ENCODE data around the gene CPNE5.
A peak's percentile ranks its signal among the peaks of the same experiment; 100 is the strongest.

The CPNE5 gene

DNA sequence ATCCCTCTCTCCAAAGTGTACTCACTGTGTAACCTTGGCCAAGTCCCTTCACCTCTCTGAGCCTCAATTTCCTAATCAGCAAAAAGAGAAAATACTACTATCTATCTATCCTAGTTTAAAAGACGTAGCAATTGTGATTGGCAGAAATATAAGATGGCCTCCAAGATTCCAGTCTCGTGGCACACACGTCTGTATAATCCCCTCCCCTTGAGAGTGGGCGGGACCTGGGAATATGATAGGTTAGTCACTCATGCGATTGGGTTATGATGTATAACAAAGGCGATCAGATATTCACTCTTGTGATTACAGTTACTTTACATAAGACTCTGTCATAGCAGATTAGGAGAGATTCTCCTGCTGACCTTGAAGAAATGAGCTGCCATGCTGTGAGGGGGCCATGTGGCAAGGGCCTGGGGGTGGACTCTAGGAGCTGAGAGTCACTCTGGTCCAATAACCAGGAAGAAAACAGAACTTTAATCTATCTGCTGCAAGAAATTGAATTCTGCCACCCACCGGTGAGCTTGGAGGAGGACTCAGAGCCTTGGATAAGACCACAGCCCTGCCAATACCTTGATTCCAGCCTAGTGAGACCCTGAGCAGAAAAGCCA lies 6.0 kb downstream of the CPNE5 start:
- no peak for DNase-seq

DNA sequence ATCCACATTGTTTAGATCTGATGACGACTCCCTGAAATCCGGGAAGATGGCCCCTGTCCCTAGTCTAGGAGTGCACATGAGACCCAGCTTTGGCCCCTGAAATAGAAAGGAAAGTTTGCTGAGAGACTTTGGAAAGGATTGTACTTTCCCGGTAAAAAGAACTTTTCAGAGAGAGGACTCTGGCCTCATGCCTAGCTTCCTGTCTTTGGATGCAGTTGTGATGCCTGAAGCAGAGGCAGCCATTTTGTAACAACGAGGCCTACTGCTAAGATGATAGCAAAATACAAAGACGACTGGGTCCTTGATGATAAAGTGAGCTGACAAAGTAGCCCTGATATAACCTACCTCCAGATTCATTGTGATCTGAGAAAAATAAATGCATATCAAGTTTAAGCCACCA lies 6.9 kb downstream of the CPNE5 start:
- DNase-seq = no peak

GRCh38 chr6:36830577-36830976 lies 8.7 kb downstream of the CPNE5 start:
- DNase-seq = no peak

DNA sequence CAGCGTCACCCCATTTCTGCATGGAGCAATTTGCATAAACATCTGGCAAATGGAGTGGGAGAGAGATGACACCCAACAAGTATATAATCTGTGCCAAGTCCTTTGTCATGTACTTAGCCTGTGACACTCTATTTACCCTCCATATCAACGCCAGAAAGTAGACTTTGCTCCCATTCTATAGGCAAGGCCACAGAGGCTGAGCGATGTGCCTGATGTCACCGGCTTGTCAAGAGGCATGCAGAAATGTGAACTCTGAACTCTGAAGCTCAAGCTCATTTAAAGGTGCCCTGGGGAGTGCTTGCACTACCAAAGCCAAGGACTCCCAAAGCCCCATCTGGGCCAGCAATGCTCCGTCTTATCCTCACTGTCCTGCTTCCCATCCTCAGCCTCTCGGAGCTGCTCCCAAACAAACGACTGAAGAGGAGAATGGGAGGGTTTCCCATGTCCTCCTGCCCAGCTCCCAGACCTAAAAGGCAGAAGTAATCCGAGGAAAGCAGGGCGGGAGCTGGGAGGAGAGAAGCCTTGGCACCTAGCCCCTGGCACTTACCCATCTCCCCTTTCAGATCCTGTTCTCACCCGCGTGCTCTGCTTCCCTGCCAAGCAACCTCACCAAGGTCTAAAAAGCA lies 9.2 kb downstream of the CPNE5 start:
- no peak for DNase-seq

DNA sequence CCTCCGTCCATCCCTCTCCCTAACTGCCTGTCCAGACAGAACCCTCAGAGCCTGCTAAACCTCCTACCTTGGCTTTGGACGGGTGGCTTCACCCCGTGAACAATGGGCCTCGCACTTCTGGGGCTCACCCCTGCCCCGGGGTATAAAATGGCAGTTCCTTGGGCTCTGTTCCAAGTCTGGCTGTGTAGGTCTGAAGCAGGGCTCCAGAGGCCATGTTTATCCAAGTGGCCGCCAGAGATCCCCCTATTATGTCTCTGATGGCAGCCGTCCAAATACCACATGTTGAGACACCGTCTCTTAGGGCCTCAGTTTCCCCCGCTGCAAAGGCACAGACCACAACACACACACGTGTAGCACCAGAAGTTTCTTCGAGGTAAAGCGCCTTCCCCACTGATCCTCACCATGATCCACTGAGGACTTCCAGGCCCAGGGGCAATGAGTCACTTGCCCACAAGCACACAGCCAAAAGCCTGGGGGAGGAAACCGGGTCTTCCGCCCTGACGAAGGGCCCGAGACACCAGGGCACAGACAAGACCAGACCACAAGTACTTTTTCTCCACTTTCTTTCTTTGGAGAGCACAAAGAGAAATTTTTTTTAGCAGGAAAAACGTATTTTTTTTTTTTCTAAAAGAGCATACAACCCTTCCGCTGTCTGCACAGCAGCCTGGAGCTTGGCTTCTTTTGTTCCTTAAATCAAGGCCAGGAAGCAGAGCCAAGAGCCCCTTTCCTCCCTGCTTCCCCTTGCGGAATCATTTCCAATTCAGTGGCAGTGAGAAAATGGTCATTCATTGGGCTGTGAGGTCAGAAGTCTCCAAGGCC lies 11.8 kb downstream of the CPNE5 start:
- peak; percentile 75 for DNase-seq

DNA sequence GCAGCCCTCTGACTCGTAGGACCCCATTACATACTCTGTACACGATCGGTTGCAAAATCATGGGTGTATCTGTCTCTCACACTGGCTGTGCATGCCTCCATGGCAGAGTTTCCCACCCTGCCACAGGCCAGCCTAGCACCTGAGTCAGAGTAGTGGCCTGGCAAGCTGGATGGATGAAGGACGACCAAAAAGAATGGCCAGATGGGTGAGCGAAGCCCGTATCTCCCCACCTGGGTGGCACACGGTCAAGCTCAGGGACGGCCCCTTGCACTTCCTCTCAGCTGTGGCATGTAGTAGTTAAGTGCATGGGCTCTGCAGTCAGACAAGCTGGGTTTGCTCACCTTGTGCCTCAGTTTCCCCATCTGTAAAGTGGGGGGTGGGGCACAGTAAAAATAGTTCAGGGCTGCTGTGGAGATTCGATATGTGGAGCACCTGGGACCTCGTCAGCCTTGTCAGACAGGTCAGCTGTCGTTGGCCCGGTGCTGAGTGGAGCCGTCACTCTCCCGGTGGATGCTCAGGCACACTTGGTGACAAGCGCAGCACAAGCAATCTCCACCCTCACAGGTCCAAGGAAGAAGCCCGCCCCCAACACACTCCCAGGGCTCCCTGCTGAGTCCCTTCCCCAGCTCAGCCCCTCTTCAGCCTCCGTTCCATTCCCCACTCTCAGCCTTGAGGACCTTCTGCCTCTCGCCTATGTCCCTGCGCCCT lies 12.6 kb downstream of the CPNE5 start:
- DNase-seq = no peak

- DNase-seq = no peak
Observed at GRCh38 chr6:36825994-36826393, 13.2 kb downstream of the CPNE5 start.

DNA sequence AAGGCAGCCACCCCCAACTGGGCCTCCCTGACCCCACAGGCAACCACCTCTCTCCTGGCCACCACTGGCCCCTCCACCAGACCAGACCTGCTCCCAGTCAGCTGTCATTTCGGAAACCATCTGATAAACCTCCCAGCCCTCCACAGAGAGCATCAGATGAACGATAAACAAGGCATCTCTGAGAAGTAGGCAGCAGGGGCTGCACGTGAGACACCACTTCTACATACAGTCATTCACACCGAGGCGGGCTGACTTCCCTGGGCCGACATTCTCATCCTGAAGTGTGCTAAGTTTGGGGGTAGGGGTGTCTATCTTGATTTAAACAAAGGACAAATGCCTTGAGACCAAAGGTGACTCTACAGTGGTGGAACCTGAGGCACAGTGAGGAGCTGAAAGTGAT lies 13.8 kb downstream of the CPNE5 start:
- no peak for DNase-seq

- DNase-seq = no peak
Observed at GRCh38 chr6:36824253-36824652, 15.0 kb downstream of the CPNE5 start.

GRCh38 chr6:36823421-36824096 lies 15.7 kb downstream of the CPNE5 start:
- no peak for DNase-seq

GRCh38 chr6:36822506-36823269 lies 16.6 kb downstream of the CPNE5 start:
- DNase-seq = no peak

DNA sequence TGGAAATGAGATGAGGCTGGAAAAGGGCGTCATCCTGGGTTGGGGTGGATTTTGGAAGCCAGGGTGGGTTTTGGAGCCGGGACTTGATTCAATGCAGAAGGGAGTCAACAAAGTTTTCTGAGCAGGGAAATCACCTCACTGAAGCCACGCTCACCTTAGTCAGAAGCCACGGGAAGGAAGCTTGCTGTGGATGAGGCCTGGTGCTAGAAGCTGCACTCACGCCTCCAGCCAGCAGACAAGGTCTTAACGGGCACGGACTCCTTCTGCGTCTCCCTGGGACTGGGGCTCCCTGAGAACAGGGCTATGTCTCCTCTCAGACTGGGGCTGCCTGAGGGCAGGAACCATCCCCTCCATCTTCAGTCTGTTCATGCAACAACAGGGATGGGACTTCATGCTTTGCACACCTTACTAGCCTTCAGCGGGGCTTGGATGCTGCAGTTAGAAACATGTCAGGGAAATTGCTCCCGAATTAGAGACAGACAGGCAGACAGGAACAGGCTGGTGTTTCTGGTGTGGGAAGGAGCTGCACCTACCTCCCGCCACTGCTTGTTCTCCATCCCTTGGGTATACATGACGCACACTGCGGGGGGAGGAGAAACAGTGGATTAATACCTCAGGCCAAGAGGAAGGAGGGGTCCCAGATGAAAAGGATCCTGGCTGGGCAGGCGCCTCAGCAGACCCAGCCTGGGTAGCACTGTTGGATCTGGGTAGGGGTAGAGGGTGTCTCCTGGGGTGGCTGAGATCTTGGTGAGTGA lies 17.5 kb downstream of the CPNE5 start:
- DNase-seq = no peak

DNA sequence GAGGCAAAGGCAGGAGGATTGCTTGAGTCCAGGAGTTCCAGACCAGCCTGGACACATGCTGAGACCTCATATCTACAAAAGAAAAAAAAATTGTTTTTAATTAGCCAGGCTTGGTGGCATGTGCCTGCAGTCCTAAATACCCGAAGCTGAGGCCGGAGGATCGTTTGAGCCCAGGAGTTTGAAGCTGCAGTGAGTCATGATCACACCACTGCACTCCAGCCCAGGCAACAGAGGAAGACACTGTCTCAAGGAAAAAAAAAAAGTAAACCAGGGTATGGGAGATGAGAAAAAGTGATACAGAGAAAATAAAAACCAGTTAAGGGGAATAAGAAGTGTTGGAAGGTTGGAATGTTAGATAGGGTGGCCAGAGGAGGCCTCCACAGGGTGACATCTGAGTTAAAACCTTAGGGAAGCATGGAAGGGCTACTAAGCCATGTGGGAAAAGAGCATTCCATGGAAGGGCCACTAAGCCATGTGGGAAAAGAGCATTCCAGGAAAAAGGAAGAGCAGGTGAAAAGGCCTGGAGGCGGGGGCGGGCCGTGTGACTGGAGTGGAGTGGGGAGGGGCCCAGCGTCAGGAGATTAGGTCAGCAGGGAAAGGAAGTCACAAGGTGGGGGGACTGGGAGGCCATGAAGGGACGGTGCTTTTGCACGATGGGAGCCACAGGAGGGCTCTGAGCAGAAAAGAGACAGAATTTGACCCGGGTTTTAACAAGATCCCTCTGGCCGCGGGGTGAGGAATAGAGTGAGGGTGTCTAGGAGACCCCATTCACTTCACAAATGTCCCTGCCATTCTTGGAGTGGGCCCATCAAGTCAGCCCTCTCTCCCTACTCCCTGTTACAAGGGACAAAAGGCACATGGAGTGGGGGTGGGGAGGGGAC lies 18.3 kb downstream of the CPNE5 start:
- peak; percentile 45 for DNase-seq

GRCh38 chr6:36818756-36819155 lies 20.5 kb downstream of the CPNE5 start:
- DNase-seq = no peak

- no peak for DNase-seq
Observed at GRCh38 chr6:36817847-36818246, 21.4 kb downstream of the CPNE5 start.

- no peak for DNase-seq
Observed at GRCh38 chr6:36817176-36817817, 21.9 kb downstream of the CPNE5 start.

GRCh38 chr6:36815962-36816735 lies 23.1 kb downstream of the CPNE5 start:
- no peak for DNase-seq

- no peak for DNase-seq
Observed at GRCh38 chr6:36814249-36814648, 25.0 kb downstream of the CPNE5 start.

DNA sequence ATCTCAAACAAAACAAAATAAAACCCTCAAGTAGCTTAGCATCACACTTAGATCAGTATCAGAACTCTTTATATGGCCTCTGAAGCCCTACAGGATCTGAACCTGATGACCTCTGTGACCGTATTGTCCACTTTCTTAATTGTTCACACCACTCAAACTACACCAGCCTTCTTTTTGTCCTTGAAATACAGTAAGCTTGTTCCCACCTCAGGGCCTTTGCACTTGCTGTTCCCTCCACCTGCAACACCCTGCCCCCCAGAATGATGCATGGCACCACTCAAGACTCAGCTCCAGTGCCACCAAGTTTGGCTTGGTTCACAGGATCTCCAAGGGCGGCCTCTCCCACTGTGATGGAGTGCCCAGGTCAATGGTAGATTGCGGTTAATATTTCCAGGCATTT lies 25.7 kb downstream of the CPNE5 start:
- DNase-seq = no peak

All from suppressor macrophage treated with lipopolysaccharide for 4 hours (primary cell).